Cardiac muscle cell (in vitro differentiated cells and primary cell): ENCODE data around the gene BRI3BP. TPM values are rescaled to one million over a fixed set of nuclear protein-coding genes. Genes with fewer than 3 reads are reported as not detected.

ENCODE experiments used
- DNase-seq, 2 donors: peaks; one replicate each; pipeline versions ENCODE4 v3.0.0 to v3.0.0-alpha.2; 2010 to 2017; ENCODE audit warnings: low read depth in 1 of 2, low spot score in 1 of 2
- H3K27ac ChIP-seq: fragments of 200-600 bp; sonication (generic); 2 replicates; pipeline ENCODE4 v1.5.1; 2016
- H3K27me3 ChIP-seq: fragments of 200-600 bp; sonication (generic); 2 replicates; pipeline ENCODE4 v1.6.0; 2016; ENCODE audit warnings: control low read depth
- H3K36me3 ChIP-seq: fragments of 200-600 bp; sonication (generic); 2 replicates; pipeline ENCODE4 v1.5.1; 2016; ENCODE audit warnings: control low read depth
- H3K4me1 ChIP-seq: fragments of 200-600 bp; sonication (generic); 2 replicates; pipeline ENCODE4 v1.8.1; 2017; ENCODE audit warnings: low read depth, mild to moderate bottlenecking, mixed run types
- H3K4me3 ChIP-seq: fragments of 200-600 bp; sonication (generic); 2 replicates; pipeline ENCODE4 v1.5.1; 2016; ENCODE audit warnings: mild to moderate bottlenecking
- H3K9me3 ChIP-seq: fragments of 200-600 bp; sonication (generic); 2 replicates; pipeline ENCODE4 v1.5.1; 2017; ENCODE audit warnings: low read depth, mild to moderate bottlenecking, control low read depth
- polyA plus RNA-seq: library from polyadenylated mRNA; unstranded; fragments of >200 nt; fragmentation: Nextera tagmentation; extraction: Ambion mirVana; gene quantifications from 2 replicates; pipeline ENCODE4 v1.2.1, GENCODE V29; 2016
- total RNA-seq: library from RNA; depleted of rRNA; stranded (reverse); fragments of >200 nt; gene quantifications from 2 replicates; pipeline ENCODE4 v1.2.3, GENCODE V29; 2016
- TF ChIP-seq, protein P1 (sequence below): IDR thresholded peaks from 2 replicates; pipeline ENCODE4 v1.5.1; 2012; ENCODE audit warnings: low read depth, mild to moderate bottlenecking, low read length

The BRI3BP gene, protein sequence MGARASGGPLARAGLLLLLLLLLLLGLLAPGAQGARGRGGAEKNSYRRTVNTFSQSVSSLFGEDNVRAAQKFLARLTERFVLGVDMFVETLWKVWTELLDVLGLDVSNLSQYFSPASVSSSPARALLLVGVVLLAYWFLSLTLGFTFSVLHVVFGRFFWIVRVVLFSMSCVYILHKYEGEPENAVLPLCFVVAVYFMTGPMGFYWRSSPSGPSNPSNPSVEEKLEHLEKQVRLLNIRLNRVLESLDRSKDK
- 3.5 and 7.5 TPM in 2 replicates for total RNA-seq
- polyA plus RNA-seq: 2.5 and 4.3 TPM in 2 replicates

DNA sequence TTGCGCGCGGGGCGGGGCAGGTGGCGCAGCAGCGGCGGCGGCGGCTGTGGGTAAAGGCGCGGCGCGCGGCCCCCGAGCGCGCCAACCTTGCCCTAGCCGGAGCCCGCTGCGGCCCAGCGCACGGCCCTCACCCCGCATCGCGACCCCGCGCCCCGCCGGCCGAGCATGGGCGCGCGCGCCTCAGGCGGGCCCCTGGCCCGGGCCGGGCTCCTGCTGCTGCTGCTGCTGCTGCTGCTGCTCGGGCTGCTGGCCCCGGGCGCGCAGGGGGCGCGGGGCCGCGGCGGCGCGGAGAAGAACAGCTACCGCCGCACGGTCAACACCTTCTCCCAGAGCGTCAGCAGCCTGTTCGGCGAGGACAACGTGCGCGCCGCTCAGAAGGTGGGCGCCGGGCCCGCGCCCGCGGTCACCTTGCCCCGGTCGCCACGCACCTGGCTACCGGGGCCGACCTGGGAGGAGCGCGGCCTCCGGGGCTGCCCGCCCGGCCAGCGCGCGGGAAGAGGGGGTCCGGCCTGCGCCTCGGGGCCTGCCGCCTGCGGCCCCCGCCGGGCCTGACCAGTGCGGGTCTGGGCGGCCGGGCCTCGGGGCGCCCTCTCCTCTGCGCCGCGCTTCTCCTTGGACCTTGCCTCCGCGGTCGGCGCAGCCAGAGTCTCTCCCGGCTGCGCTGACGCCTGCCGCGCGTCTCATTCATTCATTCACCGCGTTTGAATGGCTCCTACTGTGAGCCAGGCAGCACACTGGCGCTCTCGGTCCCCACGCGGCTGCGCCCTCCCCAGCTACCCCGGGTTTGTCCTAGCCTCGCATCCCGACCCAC is at the start of gene BRI3BP:
Gene BRI3BP (plus strand): TSS at position 20 of the 811 bp plus-strand sequence. CDS start 146 bp downstream, at position 166.
- H3K4me1 ChIP-seq: no peaks in the 10 kb centered on the region
- no peaks in the 10 kb centered on the region for H3K36me3 ChIP-seq
- no peak within 1 kb of the TSS for H3K27ac ChIP-seq
- H3K27me3 ChIP-seq: no peaks in the 10 kb centered on the region
- peak within 1 kb of the TSS; percentile 79 for H3K4me3 ChIP-seq
- DNase-seq: peak; percentile 46 to 75
- TF ChIP-seq, protein P1, sequence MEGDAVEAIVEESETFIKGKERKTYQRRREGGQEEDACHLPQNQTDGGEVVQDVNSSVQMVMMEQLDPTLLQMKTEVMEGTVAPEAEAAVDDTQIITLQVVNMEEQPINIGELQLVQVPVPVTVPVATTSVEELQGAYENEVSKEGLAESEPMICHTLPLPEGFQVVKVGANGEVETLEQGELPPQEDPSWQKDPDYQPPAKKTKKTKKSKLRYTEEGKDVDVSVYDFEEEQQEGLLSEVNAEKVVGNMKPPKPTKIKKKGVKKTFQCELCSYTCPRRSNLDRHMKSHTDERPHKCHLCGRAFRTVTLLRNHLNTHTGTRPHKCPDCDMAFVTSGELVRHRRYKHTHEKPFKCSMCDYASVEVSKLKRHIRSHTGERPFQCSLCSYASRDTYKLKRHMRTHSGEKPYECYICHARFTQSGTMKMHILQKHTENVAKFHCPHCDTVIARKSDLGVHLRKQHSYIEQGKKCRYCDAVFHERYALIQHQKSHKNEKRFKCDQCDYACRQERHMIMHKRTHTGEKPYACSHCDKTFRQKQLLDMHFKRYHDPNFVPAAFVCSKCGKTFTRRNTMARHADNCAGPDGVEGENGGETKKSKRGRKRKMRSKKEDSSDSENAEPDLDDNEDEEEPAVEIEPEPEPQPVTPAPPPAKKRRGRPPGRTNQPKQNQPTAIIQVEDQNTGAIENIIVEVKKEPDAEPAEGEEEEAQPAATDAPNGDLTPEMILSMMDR: no peak
- H3K9me3 ChIP-seq: no peaks in the 10 kb centered on the region

- Histone ChIP-seq H3K4me1 (no peaks in the 10 kb centered on the region), H3K4me3 (no peak overlapping the region), H3K36me3 (no peaks in the 10 kb centered on the region), H3K27ac (no peak overlapping the region), H3K9me3 (no peaks in the 10 kb centered on the region), H3K27me3 (no peaks in the 10 kb centered on the region)
- TF ChIP-seq, protein P1: no peak
- no peak for DNase-seq
Measured at GRCh38 chr12:124946447-124946793, 47.0 kb upstream of the BRI3BP start.

- TF ChIP-seq, protein P1: no peak
- Histone ChIP-seq H3K36me3 (no peaks in the 10 kb centered on the region), H3K4me1 (no peaks in the 10 kb centered on the region), H3K9me3 (no peaks in the 10 kb centered on the region), H3K27ac (no peak overlapping the region), H3K4me3 (no peak overlapping the region), H3K27me3 (no peaks in the 10 kb centered on the region)
- DNase-seq: no peak
Measured at GRCh38 chr12:124947013-124947412, 46.4 kb upstream of the BRI3BP start.

- Histone ChIP-seq H3K4me3 (no peak overlapping the region), H3K27ac (no peak overlapping the region), H3K9me3 (no peaks in the 10 kb centered on the region), H3K36me3 (no peaks in the 10 kb centered on the region), H3K4me1 (no peaks in the 10 kb centered on the region), H3K27me3 (no peaks in the 10 kb centered on the region)
- DNase-seq: no peak
- TF ChIP-seq, protein P1: no peak
Measured at GRCh38 chr12:124947561-124948398, 45.7 kb upstream of the BRI3BP start.

- no peaks in the 10 kb centered on the region for H3K4me1 ChIP-seq
Measured at GRCh38 chr12:124949066-124949465, 44.4 kb upstream of the BRI3BP start.

More at GRCh38 chr12:124949066-124949465, 44.4 kb upstream of the BRI3BP start:
- TF ChIP-seq, protein P1: no peak
- H3K27me3 ChIP-seq: no peaks in the 10 kb centered on the region
- DNase-seq: no peak
- no peaks in the 10 kb centered on the region for H3K36me3 ChIP-seq
- no peak overlapping the region for H3K4me3 ChIP-seq
- H3K9me3 ChIP-seq: no peaks in the 10 kb centered on the region
- H3K27ac ChIP-seq: no peak overlapping the region
